HG03469 (cell line): ENCODE data around the gene HEATR5A.
"Not testable (repeated sequence)": the region's sequence is repeated elsewhere in the genome, so short reads cannot be mapped to it uniquely, and the experiment has no call there.

Source experiments
- ATAC-seq: cut with Tn5 transposase; IDR thresholded peaks from one replicate; pipeline ENCODE4 v1.9.1; 2021; ENCODE audit warnings: mild to moderate bottlenecking, moderate library complexity, moderate number of reproducible peaks; ENCODE audit not compliant: unreplicated experiment

Gene HEATR5A

GRCh38 chr14:31287294-31287972 is 132.9 kb downstream of the HEATR5A start:
- no peak for ATAC-seq

GRCh38 chr14:31286456-31287293 is 133.7 kb downstream of the HEATR5A start:
- no peak for ATAC-seq

- no peak for ATAC-seq
These were observed 136.6 kb downstream of the HEATR5A start for GRCh38 chr14:31283578-31284252.

DNA sequence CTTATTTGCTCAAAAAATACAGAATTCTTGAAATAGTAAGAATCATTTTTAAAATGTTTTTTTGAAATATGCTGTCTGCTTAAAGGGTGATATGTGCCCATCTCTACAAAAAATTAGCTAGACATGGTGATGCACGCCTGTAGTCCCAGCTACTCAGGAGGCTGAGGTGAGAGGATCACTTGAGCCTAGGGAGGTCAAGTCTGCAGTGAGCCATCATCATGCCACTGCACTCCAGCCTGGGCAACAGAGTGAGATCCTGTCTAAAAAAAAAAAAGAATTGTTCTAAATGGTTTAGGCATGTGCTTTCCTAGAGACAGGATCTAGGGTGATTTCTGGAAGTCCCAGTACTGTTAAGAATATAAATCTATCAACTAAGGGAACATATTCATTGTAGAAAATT is 137.2 kb downstream of the HEATR5A start:
- ATAC-seq, result no peak

DNA sequence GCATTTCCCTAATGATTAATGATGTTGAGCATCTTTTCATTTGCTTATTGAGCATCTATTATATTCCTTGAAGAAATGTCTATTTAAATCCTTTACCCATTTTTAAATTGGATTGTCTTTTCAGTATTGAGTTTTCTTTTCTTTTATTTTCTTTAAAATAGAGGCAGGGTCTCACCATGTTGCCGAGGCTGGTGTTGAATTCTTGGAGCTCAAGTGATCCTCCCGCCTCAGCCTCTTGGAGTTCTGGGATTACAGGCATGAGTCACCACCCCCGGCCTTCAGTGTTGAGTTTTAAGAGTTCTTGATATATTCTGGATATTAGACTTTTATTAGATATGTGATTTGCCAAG is 139.5 kb downstream of the HEATR5A start:
- no peak for ATAC-seq

GRCh38 chr14:31280132-31280870 is 140.0 kb downstream of the HEATR5A start:
- no peak for ATAC-seq

- no peak for ATAC-seq
These were observed 141.5 kb downstream of the HEATR5A start for GRCh38 chr14:31278883-31279282.

DNA sequence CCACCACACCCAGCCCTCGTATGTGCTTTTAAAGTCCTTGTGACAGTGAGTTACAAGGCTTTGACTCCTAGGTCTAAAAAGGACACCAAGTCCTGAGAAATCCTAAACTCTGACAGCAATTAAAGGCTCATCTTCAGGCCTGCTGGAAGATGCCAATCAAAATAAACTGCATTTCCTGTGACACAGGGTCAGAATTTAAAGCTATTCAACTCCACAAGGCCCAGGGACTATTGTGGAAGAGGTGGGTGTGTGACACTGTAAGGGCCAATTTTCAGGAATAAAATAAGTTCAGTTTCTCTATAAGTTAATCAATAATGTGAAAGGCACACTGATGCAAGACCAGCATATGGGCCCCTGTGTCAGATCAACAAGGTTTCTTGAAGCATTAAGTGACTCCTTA is 143.3 kb downstream of the HEATR5A start:
- no peak for ATAC-seq

DNA sequence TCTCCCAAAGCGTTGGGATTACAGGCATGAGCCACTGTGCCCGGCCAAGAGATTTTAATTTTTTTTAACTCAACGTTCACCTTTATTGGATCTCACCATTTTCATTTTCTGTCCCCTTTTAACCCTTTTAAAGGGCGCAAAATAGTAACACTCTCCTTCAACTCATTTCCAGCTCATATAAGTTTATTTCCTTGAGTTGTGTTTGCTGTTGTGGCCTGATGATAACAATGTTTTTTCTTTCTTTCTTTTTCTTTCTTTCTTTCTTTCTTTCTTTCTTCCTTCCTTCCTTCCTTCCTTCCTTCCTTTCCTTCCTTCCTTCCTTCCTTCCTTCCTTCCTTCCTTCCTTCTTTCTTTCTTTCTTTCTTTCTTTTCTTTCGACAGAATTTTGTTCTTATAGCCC is 143.9 kb downstream of the HEATR5A start:
- not testable (repeated sequence) for ATAC-seq

DNA sequence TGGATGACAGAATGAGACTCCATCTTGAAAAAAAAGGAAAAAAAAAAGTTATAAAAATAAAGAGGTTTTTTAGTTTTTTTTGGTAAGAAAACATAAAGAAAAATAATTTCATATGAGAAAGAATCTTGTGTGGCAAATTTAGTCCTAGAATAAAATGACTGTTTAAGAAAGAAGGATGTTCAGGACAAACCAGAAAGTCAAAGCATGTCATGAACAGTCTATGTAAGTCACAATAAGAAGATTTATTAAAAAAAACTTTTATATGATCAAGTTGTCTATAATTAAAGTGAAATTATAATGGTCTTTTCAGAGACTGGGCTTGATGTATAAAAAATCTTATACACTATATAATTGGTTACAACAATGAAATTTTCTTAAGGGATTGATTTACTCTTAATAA is 144.6 kb downstream of the HEATR5A start:
- no peak for ATAC-seq

GRCh38 chr14:31271648-31272047 is 148.7 kb downstream of the HEATR5A start:
- ATAC-seq, result no peak

- ATAC-seq, result no peak
These were observed 150.1 kb downstream of the HEATR5A start for GRCh38 chr14:31270196-31270772.

DNA sequence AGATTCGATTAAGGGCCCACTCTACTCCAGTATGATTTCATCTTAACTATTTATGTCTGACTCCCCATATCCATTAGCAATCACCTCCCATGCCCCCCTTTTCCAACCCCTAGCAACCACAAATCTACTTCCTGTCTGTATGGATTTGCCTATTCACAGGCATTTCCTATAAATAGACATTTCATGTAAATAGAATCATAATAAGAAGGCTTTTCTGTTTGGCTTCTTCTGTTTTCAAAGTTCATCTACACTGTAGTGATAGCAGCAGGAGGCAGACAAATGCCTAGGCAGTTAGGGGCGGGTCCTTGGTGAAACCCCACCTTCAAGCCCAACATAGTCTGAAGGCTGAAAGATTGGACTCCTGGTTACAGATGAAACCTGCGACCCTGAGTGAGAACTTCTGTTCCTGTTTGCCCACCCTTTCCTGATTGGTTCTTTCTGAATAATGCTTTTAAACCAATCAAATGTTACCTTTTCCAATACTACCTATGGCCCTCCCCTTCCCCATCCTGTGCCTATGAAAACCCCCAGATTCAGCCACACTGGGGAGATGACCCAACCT is 150.6 kb downstream of the HEATR5A start:
- no peak for ATAC-seq

GRCh38 chr14:31268216-31268615 is 152.1 kb downstream of the HEATR5A start:
- ATAC-seq, result no peak

- no peak for ATAC-seq
These were observed 153.7 kb downstream of the HEATR5A start for GRCh38 chr14:31266437-31267331.

- no peak for ATAC-seq
These were observed 154.5 kb downstream of the HEATR5A start for GRCh38 chr14:31265701-31266398.

GRCh38 chr14:31263485-31264133 is 156.7 kb downstream of the HEATR5A start:
- no peak for ATAC-seq
